Effector memory CD8-positive, alpha-beta T cell (primary cell): Measurements from ENCODE around the gene BTBD10.

ENCODE experiments used
- ATAC-seq: fragments of 150-1000 bp; cut with Tn5 transposase; replicated peaks from 2 replicates; pipeline ENCODE4 v1.10.0; 2021; ENCODE audit warnings: mild to moderate bottlenecking, moderate library complexity
- DNase-seq, 3 experiments: peaks; one replicate each; pipeline ENCODE4 v3.0.0; 2021
- H3K27ac Mint-ChIP-seq, 2 donors: one replicate each; pipeline ENCODE4 v1.8.0; 2022; ENCODE audit warnings: mild to moderate bottlenecking in 2 of 2, mixed read lengths in 2 of 2, moderate library complexity in 2 of 2
- H3K27me3 Mint-ChIP-seq, 2 donors: one replicate each; pipeline ENCODE4 v1.8.0; 2022; ENCODE audit warnings: mixed read lengths in 2 of 2
- H3K36me3 Mint-ChIP-seq: one replicate; pipeline ENCODE4 v1.8.0; 2022; ENCODE audit warnings: mild to moderate bottlenecking, moderate library complexity, mixed read lengths; ENCODE audit not compliant: insufficient read depth
- H3K4me1 Mint-ChIP-seq, 2 donors: one replicate each; pipeline ENCODE4 v1.8.0; 2022; ENCODE audit warnings: low read depth in 2 of 2, mixed read lengths in 2 of 2
- H3K4me3 Mint-ChIP-seq, 2 donors: one replicate each; pipeline ENCODE4 v1.8.0; 2022; ENCODE audit warnings: mild to moderate bottlenecking in 2 of 2, mixed read lengths in 2 of 2, moderate library complexity in 2 of 2
- H3K9me3 Mint-ChIP-seq, 2 donors: one replicate each; pipeline ENCODE4 v1.8.0; 2022; ENCODE audit warnings: mixed read lengths in 2 of 2
- total RNA-seq, 9 experiments: gene quantifications; one replicate each; lab custom pipeline; 2026; lab: John Stamatoyannopoulos, UW

BTBD10 gene
- total RNA-seq: 24.2 to 38.5 (median 30.3) reads per million in 9 experiments

DNA sequence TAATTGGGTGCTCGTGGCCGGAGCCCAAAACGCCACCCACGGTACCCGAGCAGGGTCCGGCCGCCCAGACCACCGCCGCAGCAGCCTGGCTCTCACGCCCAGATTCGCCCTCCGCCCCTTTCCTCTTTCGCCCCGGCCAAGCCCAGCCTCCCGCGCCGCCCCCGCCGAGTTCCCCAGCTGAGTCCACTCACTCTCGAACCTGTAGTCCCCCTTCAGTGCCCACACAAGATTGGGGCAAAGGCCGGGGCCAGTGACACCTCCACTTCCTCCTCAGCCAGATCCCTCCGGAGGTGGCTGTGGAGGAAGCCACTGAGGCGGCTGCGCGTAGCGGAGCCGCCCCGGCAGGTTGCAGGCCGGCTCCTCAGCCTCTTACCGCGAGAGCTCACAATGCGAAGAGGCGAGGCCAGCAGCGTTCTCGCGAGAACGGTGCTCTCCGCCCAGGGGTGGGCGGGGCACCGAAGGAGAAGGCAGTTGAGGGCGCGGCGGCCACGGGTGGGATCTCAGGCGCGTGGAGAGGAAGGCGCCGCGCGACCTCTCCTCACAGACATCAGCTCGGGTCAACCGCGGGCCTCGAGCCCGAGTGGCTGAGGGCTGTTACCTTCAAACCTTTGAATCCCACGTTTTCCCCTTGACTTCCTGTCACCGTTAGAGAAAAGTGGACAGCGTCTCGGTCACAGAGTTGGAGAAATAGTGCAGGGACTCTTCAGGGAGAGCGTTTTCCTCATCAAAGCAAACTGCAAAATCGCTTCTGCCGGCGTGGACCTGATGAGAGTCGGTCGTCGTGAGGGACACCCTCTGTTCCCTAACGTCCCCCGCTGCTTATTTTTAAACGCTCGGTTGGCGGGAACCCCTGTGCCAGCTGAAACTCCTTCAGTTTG, at the start of gene BTBD10:
BTBD10 (minus strand) TSS at position 322 of the 878 bp plus-strand sequence. CDS start 18,098 bp downstream, outside the sequence.
- H3K27ac Mint-ChIP-seq: peak within 1 kb of the TSS; percentile 99 to 100
- ATAC-seq: peak; percentile 96
- DNase-seq: peak; percentile 90 to 92 (median 92)
- H3K27me3 Mint-ChIP-seq: no peaks in the 10 kb centered on the region
- peaks cover 20 to 41% of the 10 kb centered on the region in 2 donors for H3K4me1 Mint-ChIP-seq
- H3K4me3 Mint-ChIP-seq: peak within 1 kb of the TSS; percentile 100
- no peaks in the 10 kb centered on the region for H3K9me3 Mint-ChIP-seq
- H3K36me3 Mint-ChIP-seq: peaks cover 17% of the 10 kb centered on the region

DNA sequence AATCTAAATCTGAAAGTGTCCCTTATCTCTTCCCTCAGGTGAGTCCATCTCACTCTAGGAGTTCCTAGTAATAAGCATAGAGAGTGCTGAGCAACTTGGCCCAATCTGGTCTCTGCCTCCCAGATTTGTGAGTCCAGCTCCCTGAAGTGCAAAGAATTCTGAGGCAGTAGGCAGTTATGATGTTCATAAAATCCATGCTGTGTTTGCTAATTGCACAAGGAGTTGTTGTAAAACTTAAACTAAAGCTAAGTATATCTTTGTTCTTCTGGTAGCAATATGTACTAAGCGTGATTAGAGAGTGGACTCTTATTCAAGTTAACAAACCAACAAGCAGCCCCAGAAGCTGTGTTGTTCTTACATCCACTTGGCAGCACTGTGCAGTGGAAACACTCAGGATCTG, 40.4 kb upstream of the BTBD10 start:
- Mint-ChIP-seq H3K36me3 (no peaks in the 10 kb centered on the region), H3K4me3 (no peak overlapping the region), H3K9me3 (no peaks in the 10 kb centered on the region), H3K4me1 (no peaks in the 10 kb centered on the region), H3K27me3 (peaks cover 44 to 47% of the 10 kb centered on the region in 2 donors), H3K27ac (no peak overlapping the region)
- DNase-seq: no peak
- no peak for ATAC-seq

DNA sequence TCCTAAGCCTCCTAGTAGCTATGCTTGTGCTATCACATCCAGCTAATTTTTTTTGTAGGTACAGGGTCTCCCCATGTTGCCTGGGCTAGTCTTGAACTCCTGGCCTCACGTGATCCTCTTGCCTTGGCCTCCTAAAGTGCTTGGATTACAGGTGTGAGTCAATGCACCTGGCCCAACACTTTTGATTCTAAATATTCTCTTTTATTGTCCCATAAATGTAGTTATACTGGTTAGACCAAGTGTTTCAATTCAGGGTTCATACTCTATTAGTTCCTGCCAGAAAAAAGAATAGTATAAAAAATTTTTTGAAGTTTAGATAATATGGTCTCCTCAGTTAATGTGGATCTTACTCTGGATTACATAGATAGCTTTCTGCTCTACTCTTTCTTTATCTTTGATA, 39.5 kb upstream of the BTBD10 start:
- ATAC-seq: no peak
- no peak for DNase-seq
- no peak overlapping the region for H3K4me3 Mint-ChIP-seq
- H3K27me3 Mint-ChIP-seq: peaks cover 44 to 53% of the 10 kb centered on the region in 2 donors
- H3K9me3 Mint-ChIP-seq: no peaks in the 10 kb centered on the region
- no peaks in the 10 kb centered on the region for H3K36me3 Mint-ChIP-seq
- H3K4me1 Mint-ChIP-seq: no peaks in the 10 kb centered on the region
- no peak overlapping the region for H3K27ac Mint-ChIP-seq

DNA sequence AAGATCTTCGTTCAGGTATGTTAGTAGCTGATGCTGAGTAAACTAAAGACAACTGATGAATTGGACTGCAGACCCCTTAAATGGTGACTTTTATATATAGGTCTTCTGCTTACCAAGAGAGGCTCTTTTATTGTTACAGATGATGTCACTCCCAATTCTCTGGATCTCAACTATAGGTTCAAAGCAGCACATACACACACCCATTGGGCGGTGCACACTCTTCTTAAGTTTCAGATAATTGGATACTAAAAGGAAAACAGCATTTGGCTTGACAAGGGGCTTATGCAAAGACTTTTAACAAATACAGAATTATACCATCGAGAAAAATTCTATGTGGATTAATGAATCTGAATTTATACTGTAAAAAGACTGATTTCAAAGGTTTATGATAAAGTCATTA, 32.9 kb upstream of the BTBD10 start, which contains the start of gene PTH:
PTH (minus strand) TSS at position 69 of the 400 bp plus-strand sequence. CDS start 3,142 bp downstream, outside the sequence.
- DNase-seq: no peak
- no peak for ATAC-seq
- H3K9me3 Mint-ChIP-seq: no peaks in the 10 kb centered on the region
- H3K36me3 Mint-ChIP-seq: peaks cover 5% of the 10 kb centered on the region
- H3K27ac Mint-ChIP-seq: no peak within 1 kb of the TSS
- H3K4me3 Mint-ChIP-seq: no peak within 1 kb of the TSS
- no peaks in the 10 kb centered on the region for H3K4me1 Mint-ChIP-seq
- peaks cover 30 to 40% of the 10 kb centered on the region in 2 donors for H3K27me3 Mint-ChIP-seq

DNA sequence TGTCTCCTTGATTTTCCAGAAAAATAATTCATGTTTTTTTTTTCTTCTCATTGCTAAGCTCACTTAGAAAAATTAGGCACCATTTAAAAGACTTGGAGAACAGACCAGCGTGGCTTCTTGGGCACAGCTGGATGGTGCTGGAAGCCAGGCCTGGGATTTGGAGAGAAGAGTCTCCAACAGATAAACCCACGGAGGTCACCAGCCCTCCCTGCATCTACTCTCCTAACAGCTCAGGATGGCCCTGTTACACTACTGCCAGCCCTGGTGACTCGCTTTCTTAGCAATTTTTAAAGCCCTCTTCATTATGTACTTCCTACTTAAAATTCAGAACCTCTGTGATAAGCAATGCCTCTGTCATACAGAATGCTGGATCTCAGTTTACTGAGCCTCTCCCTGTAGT, 31.0 kb upstream of the BTBD10 start:
- H3K36me3 Mint-ChIP-seq: peaks cover 5% of the 10 kb centered on the region
- H3K27ac Mint-ChIP-seq: no peak overlapping the region
- no peak overlapping the region for H3K4me3 Mint-ChIP-seq
- no peaks in the 10 kb centered on the region for H3K4me1 Mint-ChIP-seq
- H3K9me3 Mint-ChIP-seq: no peaks in the 10 kb centered on the region
- DNase-seq (no peak), ATAC-seq (no peak)
- peaks cover 14 to 32% of the 10 kb centered on the region in 2 donors for H3K27me3 Mint-ChIP-seq

DNA sequence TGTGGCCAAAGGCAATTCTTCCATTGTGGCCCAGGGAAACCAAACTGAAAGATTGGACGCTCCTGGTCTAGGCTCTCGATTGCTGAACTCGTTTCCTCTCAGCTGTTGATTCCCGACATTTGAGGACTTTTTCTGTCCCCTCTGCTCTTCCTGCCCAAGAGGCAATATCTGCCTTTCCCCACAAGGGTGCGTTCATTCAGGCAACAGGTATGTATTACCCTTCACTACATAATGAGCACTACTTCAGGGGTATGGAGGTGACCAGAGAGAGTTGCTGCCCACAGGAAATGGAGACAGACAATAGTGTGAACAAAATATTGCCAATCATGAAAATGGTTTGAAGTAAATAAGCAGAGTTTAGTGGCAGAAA, 24.6 kb upstream of the BTBD10 start:
- Mint-ChIP-seq H3K36me3 (no peaks in the 10 kb centered on the region), H3K4me1 (peaks cover 5 to 6% of the 10 kb centered on the region in 2 donors), H3K9me3 (no peaks in the 10 kb centered on the region), H3K4me3 (peak overlapping the region; percentile 61 to 67), H3K27ac (peak overlapping the region; percentile 44 to 47), H3K27me3 (peaks cover 0 to 9% of the 10 kb centered on the region in 2 donors)
- peak in 2 of 3 experiments; percentile 4 to 18 for DNase-seq
- ATAC-seq: peak; percentile 76

DNA sequence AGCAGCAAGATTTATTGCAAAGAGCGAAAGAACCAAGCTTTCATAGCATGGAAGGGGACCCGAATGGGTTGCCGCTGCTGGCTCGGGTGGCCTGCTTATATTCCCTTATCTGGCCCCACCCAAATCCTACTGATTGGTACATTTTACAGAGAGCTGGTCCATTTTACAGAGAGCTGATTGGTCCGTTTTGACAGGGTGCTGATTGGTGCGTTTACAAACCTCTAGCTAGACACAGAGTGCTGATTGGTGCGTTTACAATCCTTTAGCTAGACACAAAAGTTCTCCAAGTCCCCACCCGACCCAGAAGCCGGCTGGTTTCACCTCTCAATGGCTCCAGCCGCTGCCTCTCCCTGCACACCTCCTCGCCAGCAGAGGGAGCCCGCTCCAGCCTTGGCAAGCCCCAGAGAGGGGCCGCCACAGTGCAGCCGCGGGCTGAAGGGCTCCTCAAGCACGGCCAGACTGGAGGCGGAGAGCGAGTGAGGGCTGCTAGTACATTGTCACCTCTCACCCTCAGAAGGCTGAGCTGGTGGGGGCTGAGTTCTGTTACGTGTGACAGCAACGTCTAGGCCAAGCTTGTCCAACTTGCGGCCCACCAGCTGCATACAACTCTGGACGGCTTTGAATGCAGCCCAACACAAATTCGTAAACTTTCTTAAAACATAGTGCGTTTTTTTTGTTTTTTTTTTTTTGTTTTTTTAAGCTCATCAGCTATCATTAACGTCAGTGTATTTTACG, 24.1 kb upstream of the BTBD10 start:
- Mint-ChIP-seq H3K4me3 (peak overlapping the region; percentile 61 to 67), H3K36me3 (no peaks in the 10 kb centered on the region), H3K27me3 (peaks cover 0 to 9% of the 10 kb centered on the region in 2 donors), H3K9me3 (no peaks in the 10 kb centered on the region), H3K4me1 (peaks cover 5 to 6% of the 10 kb centered on the region in 2 donors), H3K27ac (peak overlapping the region; percentile 44 to 47)
- DNase-seq: peak; percentile 58 to 67 (median 66)
- ATAC-seq: peak; percentile 94

DNA sequence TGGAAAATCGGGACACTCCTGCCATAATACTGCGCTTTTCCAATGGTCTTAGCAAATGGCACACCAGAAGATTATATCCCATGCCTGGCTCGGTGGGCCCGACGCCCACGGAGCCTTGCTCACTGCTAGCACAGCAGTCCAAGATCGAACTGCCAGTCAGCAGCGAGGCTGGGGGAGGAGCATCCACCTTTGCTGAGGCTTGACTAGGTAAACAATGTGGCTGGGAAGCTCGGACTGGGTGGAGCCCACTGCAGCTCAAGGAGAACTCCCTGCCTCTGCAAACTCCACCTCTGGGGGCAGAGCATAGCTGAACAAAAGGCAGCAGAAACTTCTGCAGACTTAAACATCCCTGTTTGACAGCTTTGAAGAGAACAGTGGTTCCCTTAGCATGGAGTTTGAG, 17.2 kb upstream of the BTBD10 start:
- Mint-ChIP-seq H3K4me1 (no peaks in the 10 kb centered on the region), H3K9me3 (no peaks in the 10 kb centered on the region), H3K4me3 (no peak overlapping the region), H3K27ac (no peak overlapping the region), H3K27me3 (peaks cover 20 to 22% of the 10 kb centered on the region in 2 donors), H3K36me3 (no peaks in the 10 kb centered on the region)
- DNase-seq (no peak), ATAC-seq (no peak)

DNA sequence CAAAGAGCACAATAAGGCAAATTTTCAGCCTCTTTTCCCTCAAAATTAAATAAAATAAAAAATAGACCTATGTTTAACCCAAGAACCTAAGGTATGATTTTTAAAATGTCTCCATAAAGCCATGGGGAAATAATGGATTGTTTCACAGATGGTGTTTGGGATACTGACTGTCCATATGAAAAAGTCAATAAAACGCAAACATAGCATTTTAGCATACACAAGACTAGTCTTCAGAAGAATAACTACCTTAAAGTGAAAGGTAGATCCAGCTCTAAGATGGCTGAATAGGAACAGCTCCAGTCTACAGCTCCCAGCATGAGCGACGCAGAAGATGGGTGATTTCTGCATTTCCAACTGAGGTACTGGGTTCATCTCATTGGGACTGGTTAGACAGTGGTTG, 16.7 kb upstream of the BTBD10 start:
- Mint-ChIP-seq H3K4me1 (no peaks in the 10 kb centered on the region), H3K27me3 (peaks cover 20 to 27% of the 10 kb centered on the region in 2 donors), H3K4me3 (no peak overlapping the region), H3K27ac (no peak overlapping the region), H3K36me3 (no peaks in the 10 kb centered on the region), H3K9me3 (no peaks in the 10 kb centered on the region)
- DNase-seq (no peak), ATAC-seq (no peak)

DNA sequence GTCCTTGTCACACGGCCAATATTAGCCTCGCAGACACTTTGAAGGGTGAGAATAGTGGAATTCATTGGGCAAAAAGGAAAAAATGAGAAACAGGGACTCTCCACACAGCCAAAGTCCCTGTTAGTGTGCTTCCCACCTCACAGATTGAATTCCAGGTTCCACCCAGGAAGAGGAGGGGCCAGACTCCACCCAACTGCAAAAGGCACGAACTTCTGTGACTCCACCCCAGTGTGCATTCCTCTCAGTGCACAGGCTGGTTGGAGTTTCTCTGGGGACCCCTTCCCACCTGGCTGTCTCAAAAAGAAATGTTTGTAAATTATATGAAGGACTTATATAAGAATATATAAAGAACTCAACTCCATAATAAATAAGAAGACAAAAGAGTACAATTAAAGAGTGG, 12.1 kb upstream of the BTBD10 start:
- no peak for DNase-seq
- Mint-ChIP-seq H3K36me3 (no peaks in the 10 kb centered on the region), H3K4me1 (no peaks in the 10 kb centered on the region), H3K27ac (no peak overlapping the region), H3K27me3 (peaks cover 23 to 46% of the 10 kb centered on the region in 2 donors), H3K9me3 (no peaks in the 10 kb centered on the region), H3K4me3 (no peak overlapping the region)
- no peak for ATAC-seq

DNA sequence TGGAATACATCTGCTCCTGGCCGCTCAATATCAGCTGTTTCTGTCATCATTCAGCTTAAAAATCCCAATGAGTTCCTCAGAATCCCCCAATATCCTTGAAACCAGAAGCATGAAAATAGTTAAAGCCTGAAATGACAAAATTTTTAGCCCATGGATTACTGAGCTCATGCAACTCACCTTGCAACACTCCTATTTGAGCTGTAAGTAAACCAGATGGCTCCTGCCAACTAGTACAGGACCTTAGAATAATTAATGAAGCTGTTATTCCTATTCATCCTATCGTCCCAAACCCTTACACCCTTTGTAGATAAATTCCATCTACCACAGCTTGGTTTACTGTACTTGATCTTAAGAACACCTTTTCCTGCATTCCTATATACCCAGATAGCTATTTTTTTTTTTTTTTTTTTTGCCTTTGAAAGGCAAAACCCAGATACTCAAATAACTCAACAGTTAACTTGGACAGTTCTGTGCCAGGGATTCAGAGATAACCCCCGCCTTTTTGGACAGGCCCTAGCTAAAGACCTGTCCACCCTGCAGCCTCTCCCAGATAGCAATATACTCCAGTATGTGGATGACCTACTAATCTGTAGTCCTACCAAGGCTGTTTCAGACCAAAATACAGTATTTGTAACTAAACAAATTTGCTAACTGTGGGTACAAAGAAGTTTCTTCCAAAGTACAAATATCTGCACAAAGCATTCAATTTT, 10.1 kb upstream of the BTBD10 start:
- DNase-seq (no peak), ATAC-seq (no peak)
- Mint-ChIP-seq H3K9me3 (no peaks in the 10 kb centered on the region), H3K36me3 (no peaks in the 10 kb centered on the region), H3K27me3 (peaks cover 31 to 41% of the 10 kb centered on the region in 2 donors), H3K4me3 (no peak overlapping the region), H3K4me1 (no peaks in the 10 kb centered on the region), H3K27ac (no peak overlapping the region)

DNA sequence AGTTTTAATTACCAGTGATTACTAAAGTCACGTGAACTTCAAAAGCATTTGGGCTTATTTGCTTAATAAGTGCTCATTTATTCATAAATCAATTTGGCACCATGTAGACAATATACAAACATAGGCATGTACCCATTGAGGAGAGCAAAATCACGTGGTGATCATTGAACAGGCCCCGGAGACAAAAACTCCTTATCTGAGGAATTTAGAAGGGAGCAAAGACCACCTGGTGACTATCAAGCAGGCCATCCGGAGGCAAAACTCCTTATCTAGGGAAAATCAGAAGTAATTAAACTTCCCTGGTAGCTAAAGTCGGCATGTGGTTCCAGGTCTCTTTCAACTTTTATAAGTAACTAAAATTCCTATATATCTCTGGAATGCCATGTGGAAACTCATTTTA, 5.7 kb upstream of the BTBD10 start:
- H3K27me3 Mint-ChIP-seq: peaks cover 24 to 29% of the 10 kb centered on the region in 2 donors
- H3K9me3 Mint-ChIP-seq: no peaks in the 10 kb centered on the region
- DNase-seq: no peak
- no peak overlapping the region for H3K4me3 Mint-ChIP-seq
- no peak overlapping the region for H3K27ac Mint-ChIP-seq
- no peak for ATAC-seq
- H3K4me1 Mint-ChIP-seq: peaks cover 4 to 7% of the 10 kb centered on the region in 2 donors
- no peaks in the 10 kb centered on the region for H3K36me3 Mint-ChIP-seq

DNA sequence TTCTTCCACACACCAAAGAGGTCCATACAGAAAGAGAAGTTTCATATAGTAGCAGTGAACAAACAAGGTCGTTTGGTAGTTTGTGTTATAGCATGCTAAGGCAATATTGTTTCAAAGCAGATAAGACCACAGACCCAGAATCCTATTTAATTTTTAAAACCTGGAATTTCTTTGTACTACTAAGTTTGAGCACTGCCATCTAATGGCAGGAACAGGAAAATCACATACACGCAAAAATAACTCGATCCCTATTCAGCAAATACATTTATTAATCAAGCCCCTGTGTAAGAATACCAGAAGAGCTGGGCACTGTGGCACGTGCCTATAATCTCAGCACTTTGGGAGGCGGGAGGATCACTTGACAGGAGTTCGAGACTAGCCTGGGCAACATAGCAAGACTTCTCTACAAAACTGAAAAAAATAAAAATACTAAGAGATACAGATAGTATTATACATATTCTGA, 2.9 kb upstream of the BTBD10 start:
- Mint-ChIP-seq H3K27me3 (peaks cover 20 to 23% of the 10 kb centered on the region in 2 donors), H3K4me3 (no peak overlapping the region), H3K27ac (no peak overlapping the region), H3K9me3 (no peaks in the 10 kb centered on the region), H3K4me1 (peaks cover 17 to 28% of the 10 kb centered on the region in 2 donors), H3K36me3 (peaks cover 13% of the 10 kb centered on the region)
- ATAC-seq (no peak), DNase-seq (no peak)
